T-helper 1 cell treated with Interleukin-12 subunit alpha and Interleukin-12 subunit beta and Interleukin-4 antibody, amounts not matched to agents 30 ng/mL and 1 ng/mL, for 36 hours (primary cell): ENCODE data around the gene PLEK. TPM values are rescaled to one million over a fixed set of nuclear protein-coding genes. Genes with fewer than 3 reads are reported as not detected.

Experiments used
- intact Hi-C: fragments of 100-400 bp; cut with micrococcal nuclease; formaldehyde crosslinking; loops from one replicate; pipeline ENCODE4 v1.15.1; 2024
- total RNA-seq: library from RNA; stranded (reverse); gene quantifications from 2 replicates; pipeline ENCODE4 v1.2.3, GENCODE V29; 2022

The PLEK gene
- total RNA-seq, 1 donor from 2014 or later, result 3.9 TPM

- intact Hi-C loops, result no loop called here
Measured at GRCh38 chr2:68413466-68413865, 48.4 kb downstream of the PLEK start.

- intact Hi-C loops, result no loop called here
Measured at GRCh38 chr2:68414452-68414851, 49.4 kb downstream of the PLEK start.

GRCh38 chr2:68414876-68415275, 49.8 kb downstream of the PLEK start:
- intact Hi-C loops, result no loop called here

GRCh38 chr2:68415521-68415920, 50.4 kb downstream of the PLEK start:
- intact Hi-C loops, result no loop called here

- intact Hi-C loops, result no loop called here
Measured at GRCh38 chr2:68416081-68416675, 51.1 kb downstream of the PLEK start.

GRCh38 chr2:68417926-68418325, 52.8 kb downstream of the PLEK start:
- intact Hi-C loops, result no loop called here

GRCh38 chr2:68418419-68418818, 53.3 kb downstream of the PLEK start:
- intact Hi-C loops, result no loop called here

GRCh38 chr2:68418855-68419254, 53.8 kb downstream of the PLEK start:
- intact Hi-C loops, result no loop called here

- intact Hi-C loops, result no loop called here
Measured at GRCh38 chr2:68420254-68420910, 55.3 kb downstream of the PLEK start.

GRCh38 chr2:68423966-68424650, 59.0 kb downstream of the PLEK start:
- intact Hi-C loops, result loop anchor here (1.0 kb wide), 3 partner anchors 17 to 62 kb away; no protein-coding TSS in a partner anchor

GRCh38 chr2:68425503-68425902, 60.4 kb downstream of the PLEK start:
- intact Hi-C loops, result no loop called here

GRCh38 chr2:68426446-68426845, 61.4 kb downstream of the PLEK start:
- intact Hi-C loops, result no loop called here

GRCh38 chr2:68426848-68427579, 61.9 kb downstream of the PLEK start:
- intact Hi-C loops, result no loop called here

- intact Hi-C loops, result no loop called here
Measured at GRCh38 chr2:68428126-68428525, 63.0 kb downstream of the PLEK start.

GRCh38 chr2:68428746-68429145, 63.7 kb downstream of the PLEK start:
- intact Hi-C loops, result no loop called here

GRCh38 chr2:68429311-68429826, 64.3 kb downstream of the PLEK start:
- intact Hi-C loops, result no loop called here

GRCh38 chr2:68431316-68431972, 66.4 kb downstream of the PLEK start:
- intact Hi-C loops, result no loop called here

- intact Hi-C loops, result no loop called here
Measured at GRCh38 chr2:68432696-68433658, 67.9 kb downstream of the PLEK start.

- intact Hi-C loops, result no loop called here
Measured at GRCh38 chr2:68434981-68435380, 69.9 kb downstream of the PLEK start.

GRCh38 chr2:68435615-68436014, 70.5 kb downstream of the PLEK start:
- intact Hi-C loops, result no loop called here
